NCI-H446 treated with DMSO at 0.1 percent for 48 hours (cell line): ENCODE data around the gene ENPP3.

ENCODE experiments used
- DNase-seq: peaks from one replicate; lab custom pipeline; 2025; lab: John Stamatoyannopoulos, UW

ENPP3 gene

GRCh38 chr6:131642987-131643611 lies 6.0 kb downstream of the ENPP3 start:
- peak; percentile 37 for DNase-seq

- DNase-seq = no peak
These were observed 6.9 kb downstream of the ENPP3 start for GRCh38 chr6:131643855-131644460.

GRCh38 chr6:131644921-131645320 lies 7.8 kb downstream of the ENPP3 start:
- no peak for DNase-seq

GRCh38 chr6:131645846-131646245 lies 8.7 kb downstream of the ENPP3 start:
- no peak for DNase-seq

- DNase-seq = no peak
These were observed 9.2 kb downstream of the ENPP3 start for GRCh38 chr6:131646249-131646670.

- no peak for DNase-seq
These were observed 14.7 kb downstream of the ENPP3 start for GRCh38 chr6:131651782-131652181.

GRCh38 chr6:131652472-131652871 lies 15.4 kb downstream of the ENPP3 start:
- no peak for DNase-seq

- DNase-seq = no peak
These were observed 17.2 kb downstream of the ENPP3 start for GRCh38 chr6:131654326-131654725.

GRCh38 chr6:131655387-131655786 lies 18.3 kb downstream of the ENPP3 start:
- no peak for DNase-seq

GRCh38 chr6:131655951-131656350 lies 18.8 kb downstream of the ENPP3 start:
- DNase-seq = no peak

GRCh38 chr6:131656667-131657066 lies 19.6 kb downstream of the ENPP3 start:
- no peak for DNase-seq

GRCh38 chr6:131657222-131657621 lies 20.1 kb downstream of the ENPP3 start:
- DNase-seq = no peak

GRCh38 chr6:131657630-131658111 lies 20.6 kb downstream of the ENPP3 start:
- DNase-seq = no peak

GRCh38 chr6:131658287-131658686 lies 21.2 kb downstream of the ENPP3 start:
- no peak for DNase-seq

GRCh38 chr6:131660195-131660594 lies 23.1 kb downstream of the ENPP3 start:
- DNase-seq = no peak

GRCh38 chr6:131663578-131664165 lies 26.6 kb downstream of the ENPP3 start:
- DNase-seq = no peak

GRCh38 chr6:131669891-131670290 lies 32.8 kb downstream of the ENPP3 start:
- no peak for DNase-seq

- DNase-seq = no peak
These were observed 36.1 kb downstream of the ENPP3 start for GRCh38 chr6:131673184-131673583.

GRCh38 chr6:131678442-131678841 lies 41.3 kb downstream of the ENPP3 start:
- no peak for DNase-seq

GRCh38 chr6:131680868-131681267 lies 43.8 kb downstream of the ENPP3 start:
- no peak for DNase-seq

GRCh38 chr6:131681585-131681984 lies 44.5 kb downstream of the ENPP3 start:
- DNase-seq = no peak

GRCh38 chr6:131682442-131682841 lies 45.3 kb downstream of the ENPP3 start:
- no peak for DNase-seq

- DNase-seq = no peak
These were observed 46.4 kb downstream of the ENPP3 start for GRCh38 chr6:131683479-131683878.
